A549 (cell line): Measurements from ENCODE around the gene PROK2. TPM values are rescaled to one million over a fixed set of nuclear protein-coding genes. Genes with fewer than 3 reads are reported as not detected.

Experiments used
- ATAC-seq, 2 experiments: fragments of 200-7000 bp in 1 of 2; fragments of >200 bp in 1 of 2; cut with Nextera tagmentation in 1 of 2; cut with Tn5 transposase in 1 of 2; 3 replicates each; pipeline versions ENCODE4 v1.8.0 to v1.9.1; 2018 to 2020; ENCODE audit warnings: mild to moderate bottlenecking in 1 of 2, moderate library complexity in 1 of 2
- CTCF ChIA-PET: fragments of 300-600 bp; sonication (Branson Sonifier 250); formaldehyde crosslinking; extraction: SDS; loops from one replicate; lab custom pipeline; 2021; ENCODE audit warnings: antibody characterized with exemption, inconsistent platforms; lab: Yijun Ruan, JAX
- POLR2A ChIA-PET: fragments of 350-600 bp; formaldehyde crosslinking; extraction: SDS; loops from one replicate; lab custom pipeline; 2021; ENCODE audit warnings: antibody characterized with exemption, inconsistent platforms; lab: Yijun Ruan, JAX
- DNase-seq, 2 experiments: peaks; one replicate each; pipeline versions ENCODE4 v3.0.0 to v3.0.0-alpha.2; 2011 to 2016; ENCODE audit warnings: low read depth in 1 of 2, low spot score in 1 of 2
- FAIRE-seq: peaks from 2 replicates; lab custom pipeline; 2011; peaks lifted over from hg19 to GRCh38; lab: Jason Lieb, UNC
- H3K27ac ChIP-seq, 2 experiments: fragments of >200 bp; sonication (Bioruptor Twin); formaldehyde crosslinking; 3 replicates each; pipeline ENCODE4 v1.5.1; 2016 to 2017
- H3K4me1 ChIP-seq: fragments of >200 bp; sonication (Bioruptor Twin); formaldehyde crosslinking; 3 replicates; pipeline ENCODE4 v1.6.1; 2016
- H3K4me2 ChIP-seq: fragments of >200 bp; sonication (Bioruptor Twin); formaldehyde crosslinking; 3 replicates; pipeline ENCODE4 v1.6.1; 2016
- H3K4me3 ChIP-seq: fragments of >200 bp; sonication (Bioruptor Twin); formaldehyde crosslinking; 3 replicates; pipeline ENCODE4 v1.5.1; 2016
- H3K9me3 ChIP-seq: fragments of >200 bp; sonication (Bioruptor Twin); formaldehyde crosslinking; 3 replicates; pipeline ENCODE4 v1.6.1; 2016
- CHD2 ChIP-seq: fragments of 150-350 bp; IDR thresholded peaks from 2 replicates; pipeline ENCODE4 v1.6.1; 2014; ENCODE audit warnings: low read length; ENCODE audit not compliant: partially characterized antibody
- CHD4 ChIP-seq: fragments of 200-600 bp; sonication (generic); IDR thresholded peaks from 2 replicates; pipeline ENCODE4 v1.6.1; 2016; ENCODE audit warnings: antibody characterized with exemption, mild to moderate bottlenecking, borderline replicate concordance
- EHF ChIP-seq: fragments of 250-450 bp; sonication (Bioruptor Pico); IDR thresholded peaks from 2 replicates; pipeline ENCODE4 v1.5.0; 2020; ENCODE audit warnings: mild to moderate bottlenecking
- HDAC2 ChIP-seq: fragments of 200-600 bp; sonication (generic); IDR thresholded peaks from 2 replicates; pipeline ENCODE4 v1.6.1; 2016
- HOXB5 ChIP-seq: fragments of 250-450 bp; sonication (Bioruptor Pico); IDR thresholded peaks from 2 replicates; pipeline ENCODE4 v1.5.0; 2020; ENCODE audit warnings: mild to moderate bottlenecking, moderate library complexity
- JUN ChIP-seq, 2 experiments: fragments of >200 bp; sonication (Bioruptor Twin); formaldehyde crosslinking; IDR thresholded peaks; 2 replicates in 1 of 2; 3 replicates in 1 of 2; pipeline ENCODE4 v1.6.1; 2016 to 2017
- JUNB ChIP-seq: fragments of >200 bp; sonication (Bioruptor Twin); formaldehyde crosslinking; IDR thresholded peaks from 2 replicates; pipeline ENCODE4 v1.6.1; 2016
- MAFK ChIP-seq: fragments of 450-650 bp; IDR thresholded peaks from 2 replicates; pipeline ENCODE4 v1.6.1; 2014; ENCODE audit not compliant: partially characterized antibody
- NFE2L2 ChIP-seq: fragments of 150-350 bp; conservative IDR thresholded peaks from 2 replicates; pipeline ENCODE4 v1.6.1; 2014; ENCODE audit warnings: low read length
- NPAS2 ChIP-seq: fragments of 250-450 bp; sonication (Bioruptor Pico); IDR thresholded peaks from 2 replicates; pipeline ENCODE4 v1.8.0; 2022; ENCODE audit warnings: mild to moderate bottlenecking, moderate library complexity, borderline replicate concordance
- NR3C1 ChIP-seq: fragments of >200 bp; sonication (Bioruptor Twin); formaldehyde crosslinking; IDR thresholded peaks from 3 replicates; pipeline ENCODE4 v1.6.1; 2017
- RAD21 ChIP-seq, 2 experiments: fragments of >200 bp in 1 of 2; sonication (Bioruptor Twin) in 1 of 2; formaldehyde crosslinking in 1 of 2; IDR thresholded peaks in 1 of 2; conservative IDR thresholded peaks in 1 of 2; 2 replicates in 1 of 2; 3 replicates in 1 of 2; pipeline ENCODE4 v1.6.1; 2012 to 2018; ENCODE audit warnings: inconsistent platforms in 1 of 2
- RCOR1 ChIP-seq: fragments of 150-350 bp; IDR thresholded peaks from 2 replicates; pipeline ENCODE4 v1.6.1; 2014; ENCODE audit warnings: antibody characterized with exemption, low read length, low read depth
- RNF2 ChIP-seq: fragments of 200-600 bp; sonication (generic); IDR thresholded peaks from 2 replicates; pipeline ENCODE4 v1.6.1; 2016; ENCODE audit warnings: low read depth, mild to moderate bottlenecking, antibody characterized with exemption, moderate library complexity, borderline replicate concordance
- TFCP2L1 ChIP-seq: fragments of 250-450 bp; sonication (Bioruptor Pico); IDR thresholded peaks from 2 replicates; pipeline ENCODE4 v1.5.0; 2021; ENCODE audit warnings: mild to moderate bottlenecking
- WGBS: methylation state at CpG from one replicate; pipeline ENCODE4 v1.1.6; 2017; ENCODE audit errors: missing lambda C conversion rate; 5-methylcytosine and 5-hydroxymethylcytosine counted together
- polyA plus RNA-seq, 4 experiments: library from polyadenylated mRNA; depleted of rRNA in 3 of 4; stranded (reverse); fragments of >200 nt; fragmentation: RNase III in 1 of 4; extraction: RNeasy Plus Mini Kit Qiagen cat#74134 plus additional on column Dnase treatment in 1 of 4; gene quantifications; 2 replicates in 3 of 4; 3 replicates in 1 of 4; pipeline ENCODE4 v1.2.3, GENCODE V29; 2011 to 2017
- TF ChIP-seq, protein P1 (sequence below): fragments of 450-650 bp; IDR thresholded peaks from 2 replicates; pipeline ENCODE4 v1.6.1; 2014; ENCODE audit warnings: antibody characterized with exemption
- TF ChIP-seq, protein P2 (sequence below): fragments of >200 bp; sonication (Bioruptor Twin); formaldehyde crosslinking; IDR thresholded peaks from 3 replicates; pipeline ENCODE4 v1.6.1; 2016

Gene PROK2
- polyA plus RNA-seq, 2 of the 4 experiments (the other 2 are of a cell fraction), result not detected

DNA sequence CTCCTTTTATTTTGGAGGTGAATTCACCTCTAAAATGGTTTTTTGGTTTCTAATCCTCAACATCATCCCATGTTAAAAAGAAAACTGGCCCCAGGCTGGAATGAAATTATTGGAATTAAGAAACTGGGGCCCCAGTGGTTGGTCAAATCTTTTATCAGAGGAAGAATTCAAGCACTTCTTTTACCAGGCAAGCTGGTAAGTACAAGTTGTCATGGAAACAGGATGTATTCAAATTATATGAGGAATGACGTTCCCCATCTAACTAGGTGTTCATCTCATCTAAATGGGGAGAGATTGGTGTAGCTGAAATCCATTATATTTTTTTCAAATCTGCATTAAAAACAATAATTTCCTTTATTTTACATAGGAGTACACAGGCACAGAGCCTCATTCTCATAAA lies 50.1 kb downstream of the PROK2 start:
- ChIA-PET CTCF (no interaction called here), POLR2A (no interaction called here)
- DNase-seq, result no peak
- Histone ChIP-seq H3K9me3 (peaks cover 8% of the 10 kb centered on the region; the same call in 1 of the 3 replicates), H3K4me1 (no peaks in the 10 kb centered on the region), H3K4me2 (no peak overlapping the region), H3K27ac (no peak overlapping the region), H3K4me3 (no peak overlapping the region)
- WGBS, result 41% methylated on average over 1 of the region's 1 CpG
- no peak for FAIRE-seq
- no peak for ATAC-seq
- TF ChIP-seq JUN (IDR thresholded peaks at IDR 0.05), result no peak

DNA sequence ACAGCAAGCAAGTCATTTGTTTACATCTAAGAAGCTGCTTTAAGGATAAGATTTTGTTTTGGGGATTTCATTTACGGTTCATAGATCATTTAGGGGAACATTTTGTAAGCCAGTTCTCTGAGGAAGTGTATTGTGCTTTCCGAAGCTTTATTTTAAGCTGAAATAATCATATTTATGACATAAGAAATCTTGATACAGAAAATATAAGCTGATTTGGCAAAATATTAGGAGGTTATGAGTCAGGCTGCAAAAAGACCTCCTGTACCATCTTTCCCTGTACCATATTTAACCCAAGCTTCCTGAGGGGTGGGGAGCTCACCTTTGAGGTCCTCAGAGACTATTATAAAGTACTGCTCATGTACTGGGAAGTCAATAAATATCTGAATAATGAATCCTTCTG lies 51.6 kb downstream of the PROK2 start:
- ATAC-seq, result no peak
- TF ChIP-seq, protein P1, sequence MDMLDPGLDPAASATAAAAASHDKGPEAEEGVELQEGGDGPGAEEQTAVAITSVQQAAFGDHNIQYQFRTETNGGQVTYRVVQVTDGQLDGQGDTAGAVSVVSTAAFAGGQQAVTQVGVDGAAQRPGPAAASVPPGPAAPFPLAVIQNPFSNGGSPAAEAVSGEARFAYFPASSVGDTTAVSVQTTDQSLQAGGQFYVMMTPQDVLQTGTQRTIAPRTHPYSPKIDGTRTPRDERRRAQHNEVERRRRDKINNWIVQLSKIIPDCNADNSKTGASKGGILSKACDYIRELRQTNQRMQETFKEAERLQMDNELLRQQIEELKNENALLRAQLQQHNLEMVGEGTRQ, result no peak
- TF ChIP-seq CHD4 (no peak), MAFK (peak; percentile 52), RAD21 (conservative IDR thresholded peaks at IDR 0.05 in 1 of 2, IDR thresholded peaks at IDR 0.05 in 1 of 2) (no peak), NR3C1 (no peak), NFE2L2 (no peak)
- Histone ChIP-seq H3K4me2 (no peak overlapping the region), H3K27ac (no peak overlapping the region), H3K4me3 (no peak overlapping the region), H3K4me1 (no peaks in the 10 kb centered on the region), H3K9me3 (peaks cover 6% of the 10 kb centered on the region; the same call in 1 of the 3 replicates)
- POLR2A ChIA-PET, result no interaction called here
- no peak for DNase-seq
- CTCF ChIA-PET, result no interaction called here
- 55% methylated on average over 2 of the region's 2 CpGs for WGBS
- FAIRE-seq, result no peak

DNA sequence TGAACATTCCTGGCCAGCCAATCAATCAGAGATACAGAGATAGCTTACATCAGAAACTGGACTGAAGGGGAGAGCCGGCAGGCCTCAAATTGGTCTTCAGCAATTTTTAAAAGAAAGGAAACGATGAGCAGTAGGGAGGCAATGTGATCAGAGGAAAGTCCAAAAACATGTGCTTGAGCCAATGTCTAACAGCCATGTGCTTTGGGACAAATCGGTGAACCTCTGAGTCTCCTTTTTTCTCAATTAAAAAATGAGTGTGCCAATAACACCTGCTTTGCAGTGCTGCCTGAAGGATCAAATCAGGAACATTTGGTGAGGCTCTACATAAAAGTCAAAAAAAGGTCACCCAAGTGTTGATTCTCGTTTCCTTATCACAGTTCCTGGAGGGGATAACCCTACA lies 52.3 kb downstream of the PROK2 start:
- POLR2A ChIA-PET, result no interaction called here
- CTCF ChIA-PET, result interaction anchor here (0.6 to 1.1 kb wide), 3 partner anchors 81 to 1089 kb away, joined by 3 to 4 read pairs (median 3); no protein-coding TSS in a partner anchor

DNA sequence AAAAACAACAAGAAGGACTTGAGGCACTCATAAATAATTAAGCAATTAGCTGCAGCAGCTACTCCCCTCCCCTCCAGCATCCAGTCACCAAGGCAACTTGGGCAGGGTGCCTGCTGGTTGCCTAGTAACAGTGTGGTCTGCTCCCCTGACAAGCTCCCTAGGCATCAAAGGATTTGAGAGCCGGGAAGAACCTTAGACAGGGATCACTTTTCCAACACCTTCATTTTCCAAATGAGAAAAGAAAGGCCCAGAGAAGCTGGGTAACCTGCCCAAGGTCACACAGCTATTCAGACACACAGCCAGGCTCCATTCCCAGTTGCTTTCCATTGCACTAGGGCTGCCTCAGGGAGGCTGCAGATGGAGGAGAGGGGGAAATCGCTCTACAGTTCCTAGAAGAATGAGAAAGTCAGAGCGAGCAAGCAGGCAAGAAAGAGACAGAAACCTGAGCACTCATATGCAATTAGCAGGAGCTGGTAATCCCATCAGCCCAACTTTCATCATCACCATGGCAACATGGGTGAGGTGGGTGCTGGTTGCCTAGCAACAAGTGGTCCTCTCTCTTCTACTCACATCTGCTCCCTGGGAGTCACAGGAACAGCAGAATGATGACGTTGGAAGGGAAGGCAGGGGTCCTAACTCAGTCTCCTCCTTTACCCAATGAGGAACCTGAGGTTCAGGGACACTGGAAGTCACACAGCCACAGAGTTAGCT lies 56.2 kb downstream of the PROK2 start:
- Histone ChIP-seq H3K4me1 (peaks cover 7% of the 10 kb centered on the region), H3K4me3 (no peak overlapping the region), H3K4me2 (no peak overlapping the region), H3K9me3 (no peaks in the 10 kb centered on the region), H3K27ac (no peak overlapping the region)
- ChIA-PET CTCF (interaction anchor here (0.6 to 3.6 kb wide), 30 partner anchors 8 to 1358 kb away, joined by 3 to 21 read pairs (median 5); partner anchors contain the start of gene GPR27), POLR2A (no interaction called here)
- TF ChIP-seq MAFK (no peak), HDAC2 (no peak), NPAS2 (CRISPR knock-in tag) (no peak), HOXB5 (CRISPR knock-in tag) (no peak), RNF2 (no peak), JUNB (no peak), EHF (no peak)
- FAIRE-seq (no peak), ATAC-seq (no peak), DNase-seq (peak in 1 of 2 experiments; percentile 14)
- 44% methylated on average over 4 of the region's 4 CpGs for WGBS

More for the DNA sequence above, 52.3 kb downstream of the PROK2 start:
- no peak overlapping the region for H3K4me2 ChIP-seq
- ATAC-seq (no peak), FAIRE-seq (no peak), DNase-seq (no peak)
- 41% methylated on average over 4 of the region's 4 CpGs for WGBS
- H3K27ac ChIP-seq, result no peak overlapping the region
- TF ChIP-seq CHD2 (no peak), NR3C1 (no peak), RCOR1 (no peak), TFCP2L1 (no peak)
- TF ChIP-seq, protein P2, sequence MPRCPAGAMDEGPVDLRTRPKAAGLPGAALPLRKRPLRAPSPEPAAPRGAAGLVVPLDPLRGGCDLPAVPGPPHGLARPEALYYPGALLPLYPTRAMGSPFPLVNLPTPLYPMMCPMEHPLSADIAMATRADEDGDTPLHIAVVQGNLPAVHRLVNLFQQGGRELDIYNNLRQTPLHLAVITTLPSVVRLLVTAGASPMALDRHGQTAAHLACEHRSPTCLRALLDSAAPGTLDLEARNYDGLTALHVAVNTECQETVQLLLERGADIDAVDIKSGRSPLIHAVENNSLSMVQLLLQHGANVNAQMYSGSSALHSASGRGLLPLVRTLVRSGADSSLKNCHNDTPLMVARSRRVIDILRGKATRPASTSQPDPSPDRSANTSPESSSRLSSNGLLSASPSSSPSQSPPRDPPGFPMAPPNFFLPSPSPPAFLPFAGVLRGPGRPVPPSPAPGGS, result no peak
- TF ChIP-seq, all 56 proteins: peak for 0
- Histone ChIP-seq H3K4me3 (no peak overlapping the region), H3K9me3 (peaks cover 4% of the 10 kb centered on the region; the same call in 1 of the 3 replicates), H3K4me1 (no peaks in the 10 kb centered on the region)
